Hindlimb muscle (tissue), 1 donor: ENCODE measurements around the gene ZFPM1. TPM values are rescaled to one million over a fixed set of nuclear protein-coding genes. Genes with fewer than 3 reads are reported as not detected.
"Not testable (repeated sequence)": the region's sequence is repeated elsewhere in the genome, so short reads cannot be mapped to it uniquely, and the experiment has no call there.

Experiments used
- DNase-seq: peaks from one replicate; pipeline ENCODE4 v3.0.0-alpha.2; 2013
- polyA plus RNA-seq: library from polyadenylated mRNA; unstranded; fragments of 120-200 nt; gene quantifications from one replicate; pipeline ENCODE4 v1.2.1, GENCODE V29; 2013; ENCODE audit not compliant: insufficient read length

Gene ZFPM1
- polyA plus RNA-seq, 1 donor: 1.7 TPM

GRCh38 chr16:88515371-88515770 lies 62.3 kb downstream of the ZFPM1 start:
- no peak for DNase-seq

GRCh38 chr16:88515925-88516594 lies 63.0 kb downstream of the ZFPM1 start:
- no peak for DNase-seq

- DNase-seq: no peak
Measured at GRCh38 chr16:88516601-88517061, 63.6 kb downstream of the ZFPM1 start.

GRCh38 chr16:88517208-88517774 lies 64.2 kb downstream of the ZFPM1 start:
- DNase-seq: not testable (repeated sequence)

- DNase-seq: not testable (repeated sequence)
Measured at GRCh38 chr16:88518411-88519111, 65.5 kb downstream of the ZFPM1 start.

- DNase-seq: no peak
Measured at GRCh38 chr16:88519240-88519639, 66.2 kb downstream of the ZFPM1 start.

- DNase-seq: no peak
Measured at GRCh38 chr16:88519938-88520653, 67.0 kb downstream of the ZFPM1 start.

- DNase-seq: no peak
Measured at GRCh38 chr16:88521674-88522073, 68.6 kb downstream of the ZFPM1 start.

GRCh38 chr16:88522276-88522949 lies 69.3 kb downstream of the ZFPM1 start:
- DNase-seq: no peak

GRCh38 chr16:88523309-88524161 lies 70.5 kb downstream of the ZFPM1 start:
- no peak for DNase-seq

- DNase-seq: no peak
Measured at GRCh38 chr16:88524274-88524972, 71.3 kb downstream of the ZFPM1 start.

GRCh38 chr16:88524973-88525662 lies 72.0 kb downstream of the ZFPM1 start:
- no peak for DNase-seq

GRCh38 chr16:88525663-88525990 lies 72.5 kb downstream of the ZFPM1 start:
- DNase-seq: no peak

GRCh38 chr16:88526008-88526905 lies 73.2 kb downstream of the ZFPM1 start:
- DNase-seq: no peak

GRCh38 chr16:88526906-88527185 lies 73.8 kb downstream of the ZFPM1 start:
- DNase-seq: no peak

- DNase-seq: peak; percentile 73
Measured at GRCh38 chr16:88527186-88527936, 74.3 kb downstream of the ZFPM1 start.

- no peak for DNase-seq
Measured at GRCh38 chr16:88527937-88528743, 75.1 kb downstream of the ZFPM1 start.

- no peak for DNase-seq
Measured at GRCh38 chr16:88528902-88529318, 75.8 kb downstream of the ZFPM1 start.
